ENCODE results near the gene SYTL5. TPM values are rescaled to one million over a fixed set of nuclear protein-coding genes. Genes with fewer than 3 reads are reported as not detected.

Gene SYTL5
- total RNA-seq, 1 donor from 2014 or later, result 0.08 TPM

GRCh38 chrX:38082309-38082708, 76.0 kb downstream of the SYTL5 start:
- no peaks in the 10 kb centered on the region for H3K36me3 ChIP-seq (ENCODE audit: control insufficient read depth, insufficient read depth, low read length)
- DNase-seq (ENCODE audit: low read depth), result no peak
- no peak overlapping the region for H3K4me3 ChIP-seq (ENCODE audit: low read depth, low read length)
- TF ChIP-seq, protein P1, sequence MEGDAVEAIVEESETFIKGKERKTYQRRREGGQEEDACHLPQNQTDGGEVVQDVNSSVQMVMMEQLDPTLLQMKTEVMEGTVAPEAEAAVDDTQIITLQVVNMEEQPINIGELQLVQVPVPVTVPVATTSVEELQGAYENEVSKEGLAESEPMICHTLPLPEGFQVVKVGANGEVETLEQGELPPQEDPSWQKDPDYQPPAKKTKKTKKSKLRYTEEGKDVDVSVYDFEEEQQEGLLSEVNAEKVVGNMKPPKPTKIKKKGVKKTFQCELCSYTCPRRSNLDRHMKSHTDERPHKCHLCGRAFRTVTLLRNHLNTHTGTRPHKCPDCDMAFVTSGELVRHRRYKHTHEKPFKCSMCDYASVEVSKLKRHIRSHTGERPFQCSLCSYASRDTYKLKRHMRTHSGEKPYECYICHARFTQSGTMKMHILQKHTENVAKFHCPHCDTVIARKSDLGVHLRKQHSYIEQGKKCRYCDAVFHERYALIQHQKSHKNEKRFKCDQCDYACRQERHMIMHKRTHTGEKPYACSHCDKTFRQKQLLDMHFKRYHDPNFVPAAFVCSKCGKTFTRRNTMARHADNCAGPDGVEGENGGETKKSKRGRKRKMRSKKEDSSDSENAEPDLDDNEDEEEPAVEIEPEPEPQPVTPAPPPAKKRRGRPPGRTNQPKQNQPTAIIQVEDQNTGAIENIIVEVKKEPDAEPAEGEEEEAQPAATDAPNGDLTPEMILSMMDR (IDR thresholded peaks at IDR 0.05; ENCODE audit: insufficient read depth, low read length, poor library complexity, severe bottlenecking), result no peak
- no peaks in the 10 kb centered on the region for H3K27me3 ChIP-seq (ENCODE audit: control insufficient read depth, insufficient read depth, low read length)

DNA sequence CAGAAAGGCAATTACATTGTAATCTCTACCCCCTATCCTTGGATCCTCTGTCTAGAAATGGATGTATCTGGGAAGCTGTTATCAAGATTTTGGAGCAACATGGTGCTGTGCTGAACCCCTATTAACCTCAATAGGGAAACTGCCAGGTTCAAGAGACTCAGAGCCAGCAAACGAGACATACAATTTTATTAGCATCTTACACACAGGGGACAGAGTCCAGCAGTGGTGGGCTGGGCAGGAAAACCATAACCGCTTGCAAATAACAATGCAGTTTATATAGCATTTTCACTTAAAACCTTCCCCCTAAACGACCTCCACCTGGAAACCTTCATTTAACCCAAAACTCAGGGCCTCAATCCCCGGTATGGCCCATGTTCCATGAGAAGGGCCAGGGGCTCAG, 79.5 kb downstream of the SYTL5 start:
- Histone ChIP-seq H3K36me3 (ENCODE audit: control insufficient read depth, insufficient read depth, low read length) (no peaks in the 10 kb centered on the region), H3K27me3 (ENCODE audit: control insufficient read depth, insufficient read depth, low read length) (no peaks in the 10 kb centered on the region), H3K4me3 (ENCODE audit: low read depth, low read length) (no peak overlapping the region)
- TF ChIP-seq, protein P1 (IDR thresholded peaks at IDR 0.05; ENCODE audit: insufficient read depth, low read length, poor library complexity, severe bottlenecking), result no peak
- DNase-seq (ENCODE audit: low read depth), result no peak

- Histone ChIP-seq H3K27me3 (ENCODE audit: control insufficient read depth, insufficient read depth, low read length) (no peaks in the 10 kb centered on the region), H3K36me3 (ENCODE audit: control insufficient read depth, insufficient read depth, low read length) (no peaks in the 10 kb centered on the region), H3K4me3 (ENCODE audit: low read depth, low read length) (no peak overlapping the region)
- no peak for DNase-seq (ENCODE audit: low read depth)
- TF ChIP-seq, protein P1 (IDR thresholded peaks at IDR 0.05; ENCODE audit: insufficient read depth, low read length, poor library complexity, severe bottlenecking), result no peak
Observed at GRCh38 chrX:38086451-38087215, 80.3 kb downstream of the SYTL5 start.

DNA sequence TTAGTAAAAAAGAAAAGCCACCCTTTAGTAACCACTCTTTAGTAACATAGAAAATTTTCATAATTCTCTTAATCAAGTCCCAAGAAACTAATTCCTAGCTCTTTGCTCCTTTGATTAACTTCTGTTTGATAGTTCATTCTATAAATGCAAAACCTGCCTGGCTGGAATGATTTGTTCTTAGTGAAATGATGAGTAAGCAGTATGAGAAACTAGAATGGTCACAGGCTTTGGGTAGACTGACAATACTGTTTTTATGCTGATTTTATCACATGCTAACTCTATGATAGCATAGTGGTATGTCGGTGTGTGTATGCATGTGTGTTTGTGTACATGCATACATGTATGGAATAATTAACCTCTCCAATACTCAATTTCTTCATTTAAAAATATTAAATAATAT, 81.2 kb downstream of the SYTL5 start:
- H3K36me3 ChIP-seq (ENCODE audit: control insufficient read depth, insufficient read depth, low read length), result no peaks in the 10 kb centered on the region
- TF ChIP-seq, protein P1 (IDR thresholded peaks at IDR 0.05; ENCODE audit: insufficient read depth, low read length, poor library complexity, severe bottlenecking), result no peak
- DNase-seq (ENCODE audit: low read depth), result no peak
- no peak overlapping the region for H3K4me3 ChIP-seq (ENCODE audit: low read depth, low read length)
- H3K27me3 ChIP-seq (ENCODE audit: control insufficient read depth, insufficient read depth, low read length), result no peaks in the 10 kb centered on the region

GRCh38 chrX:38089173-38089982, 83.0 kb downstream of the SYTL5 start:
- no peak overlapping the region for H3K4me3 ChIP-seq (ENCODE audit: low read depth, low read length)
- no peak for DNase-seq (ENCODE audit: low read depth)

More at GRCh38 chrX:38089173-38089982, 83.0 kb downstream of the SYTL5 start:
- TF ChIP-seq, protein P1 (IDR thresholded peaks at IDR 0.05; ENCODE audit: insufficient read depth, low read length, poor library complexity, severe bottlenecking), result no peak
- no peaks in the 10 kb centered on the region for H3K27me3 ChIP-seq (ENCODE audit: control insufficient read depth, insufficient read depth, low read length)
- H3K36me3 ChIP-seq (ENCODE audit: control insufficient read depth, insufficient read depth, low read length), result no peaks in the 10 kb centered on the region
